Mucosa of rectum (tissue), 2 donors: ENCODE results near the gene ALDOA.

Experiments
- H3K27ac ChIP-seq, 2 donors: one replicate each; pipeline ENCODE4 v1.7.0; 2013; ENCODE audit warnings: inconsistent platforms in 2 of 2, low read depth in 2 of 2, low read length in 2 of 2
- H3K27me3 ChIP-seq, 2 donors: one replicate each; pipeline ENCODE4 v1.7.0; 2013; ENCODE audit warnings: low read length in 2 of 2; ENCODE audit not compliant: control insufficient read depth in 2 of 2, insufficient read depth in 2 of 2
- H3K36me3 ChIP-seq, 2 donors: one replicate each; pipeline ENCODE4 v1.7.0; 2013; ENCODE audit warnings: low read length in 2 of 2; ENCODE audit not compliant: control insufficient read depth in 2 of 2, insufficient read depth in 2 of 2
- H3K4me1 ChIP-seq, 2 donors: one replicate each; pipeline ENCODE4 v1.7.0; 2013; ENCODE audit warnings: low read length in 2 of 2, mild to moderate bottlenecking in 1 of 2; ENCODE audit not compliant: control insufficient read depth in 2 of 2, insufficient read depth in 2 of 2
- H3K4me3 ChIP-seq, 2 donors: one replicate each; pipeline ENCODE4 v1.7.0; 2013; ENCODE audit warnings: low read length in 2 of 2
- H3K9ac ChIP-seq, 2 donors: one replicate each; pipeline ENCODE4 v1.7.0; 2013; ENCODE audit warnings: low read length in 2 of 2, low read depth in 1 of 2, mild to moderate bottlenecking in 1 of 2
- H3K9me3 ChIP-seq, 2 donors: one replicate each; pipeline ENCODE4 v1.7.0; 2013; ENCODE audit warnings: low read length in 2 of 2; ENCODE audit not compliant: control insufficient read depth in 2 of 2
- donor health status: healthy.
- donor health status: Normal muscosa, but diverticular disease.

The ALDOA gene

DNA sequence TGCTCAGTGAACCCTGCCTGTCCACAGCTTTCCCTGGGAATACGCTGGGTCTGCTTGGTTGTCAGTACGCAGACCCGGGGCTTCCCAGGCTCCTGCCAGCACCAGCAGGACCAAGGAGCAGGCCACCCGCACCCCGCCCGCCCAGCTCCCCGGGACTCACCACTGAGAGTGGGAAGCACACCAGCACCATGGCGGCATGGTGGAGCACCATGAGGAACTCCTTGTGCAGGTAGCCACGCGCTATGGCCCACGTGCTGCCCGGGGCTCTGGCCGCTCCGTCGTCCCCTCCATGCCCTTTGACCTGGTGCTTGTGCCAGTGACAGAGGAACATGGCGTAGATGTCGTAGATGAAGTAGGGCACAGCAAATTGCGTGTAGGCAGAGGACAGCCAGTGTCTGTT lies 39.1 kb upstream of the ALDOA start:
- Histone ChIP-seq H3K9ac (no peak overlapping the region), H3K36me3 (no peaks in the 10 kb centered on the region), H3K9me3 (no peaks in the 10 kb centered on the region), H3K27ac (no peak overlapping the region), H3K27me3 (peaks cover 20 to 30% of the 10 kb centered on the region in 2 donors), H3K4me3 (no peak overlapping the region), H3K4me1 (peaks cover 0 to 5% of the 10 kb centered on the region in 2 donors)

DNA sequence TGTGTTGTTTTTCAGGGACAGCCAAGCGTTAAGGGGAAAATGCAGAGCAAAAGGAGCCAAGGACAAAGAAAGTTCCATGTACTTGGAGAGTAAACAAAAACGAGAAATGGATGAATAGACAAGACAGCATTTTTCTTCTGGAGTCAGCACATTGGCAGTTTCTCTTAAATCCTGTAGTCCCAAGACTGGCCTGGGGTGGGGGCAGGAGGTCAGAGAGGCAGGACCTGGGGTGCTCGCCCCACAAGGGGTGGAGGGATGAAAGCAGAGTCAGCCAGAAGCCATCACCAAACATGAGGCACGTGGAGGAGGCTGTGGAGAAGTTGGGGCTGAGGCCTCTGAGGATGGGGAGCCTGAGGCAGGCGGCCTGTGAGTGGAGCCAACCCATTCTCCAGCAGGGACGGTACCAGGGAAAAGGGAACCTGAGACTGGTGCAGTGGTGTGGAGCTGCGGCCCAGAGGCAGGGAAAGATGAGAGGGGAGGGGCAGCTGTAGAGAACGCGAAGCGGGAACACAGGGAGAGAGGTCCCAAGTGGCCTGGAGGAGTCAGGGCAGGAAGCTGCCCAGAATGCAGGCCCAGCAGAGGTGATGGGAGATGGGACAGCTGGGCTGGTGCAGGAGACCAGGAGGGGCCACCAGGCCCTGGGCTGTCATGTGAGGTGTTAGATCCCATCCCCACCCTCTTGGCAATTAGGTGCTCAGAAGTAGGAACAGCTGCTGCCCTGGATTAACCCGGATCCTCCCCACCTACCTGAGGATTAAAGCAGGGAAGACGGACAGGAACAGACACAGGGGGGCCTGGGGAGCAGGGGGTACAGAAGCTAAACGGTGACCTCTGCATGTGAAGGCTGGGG lies 37.7 kb upstream of the ALDOA start:
- Histone ChIP-seq H3K4me3 (no peak overlapping the region), H3K27ac (no peak overlapping the region), H3K36me3 (no peaks in the 10 kb centered on the region), H3K9ac (no peak overlapping the region), H3K27me3 (peaks cover 29 to 39% of the 10 kb centered on the region in 2 donors), H3K4me1 (no peaks in the 10 kb centered on the region), H3K9me3 (no peaks in the 10 kb centered on the region)

DNA sequence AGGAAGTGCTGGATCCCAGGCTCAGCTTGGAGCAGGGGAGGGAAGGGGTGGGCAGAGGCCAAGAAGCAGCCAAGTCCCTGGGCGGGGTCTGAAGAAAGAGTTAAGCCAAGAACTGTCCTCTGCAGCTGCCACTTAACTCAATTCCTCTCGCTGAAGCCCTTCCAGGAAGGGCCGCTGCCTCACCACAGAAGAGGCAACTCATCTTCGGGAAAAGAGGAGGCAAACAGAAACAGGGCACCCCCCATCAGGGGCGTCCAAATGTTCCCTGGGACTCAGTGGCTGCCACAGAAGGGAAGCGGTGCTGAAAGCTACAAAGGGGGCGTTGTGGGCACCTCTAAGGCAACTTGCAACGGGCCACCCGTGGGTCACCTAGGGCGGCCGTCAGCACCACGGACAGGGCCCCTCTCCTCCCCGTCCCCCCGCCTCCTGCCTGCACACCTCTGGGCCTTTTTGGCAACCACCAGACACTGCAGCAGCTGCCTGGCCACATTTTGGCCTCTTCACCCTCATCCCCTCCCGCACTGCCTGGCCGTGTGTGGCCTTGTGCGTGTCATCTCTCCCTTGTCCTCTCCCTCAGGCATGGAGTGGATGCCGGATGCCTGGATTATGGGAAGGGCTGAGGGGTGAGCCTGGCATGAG lies 37.0 kb upstream of the ALDOA start:
- no peaks in the 10 kb centered on the region for H3K4me1 ChIP-seq
- H3K9ac ChIP-seq, result no peak overlapping the region
- H3K4me3 ChIP-seq, result no peak overlapping the region
- H3K9me3 ChIP-seq, result no peaks in the 10 kb centered on the region
- no peak overlapping the region for H3K27ac ChIP-seq
- H3K36me3 ChIP-seq, result no peaks in the 10 kb centered on the region
- peaks cover 29 to 39% of the 10 kb centered on the region in 2 donors for H3K27me3 ChIP-seq

DNA sequence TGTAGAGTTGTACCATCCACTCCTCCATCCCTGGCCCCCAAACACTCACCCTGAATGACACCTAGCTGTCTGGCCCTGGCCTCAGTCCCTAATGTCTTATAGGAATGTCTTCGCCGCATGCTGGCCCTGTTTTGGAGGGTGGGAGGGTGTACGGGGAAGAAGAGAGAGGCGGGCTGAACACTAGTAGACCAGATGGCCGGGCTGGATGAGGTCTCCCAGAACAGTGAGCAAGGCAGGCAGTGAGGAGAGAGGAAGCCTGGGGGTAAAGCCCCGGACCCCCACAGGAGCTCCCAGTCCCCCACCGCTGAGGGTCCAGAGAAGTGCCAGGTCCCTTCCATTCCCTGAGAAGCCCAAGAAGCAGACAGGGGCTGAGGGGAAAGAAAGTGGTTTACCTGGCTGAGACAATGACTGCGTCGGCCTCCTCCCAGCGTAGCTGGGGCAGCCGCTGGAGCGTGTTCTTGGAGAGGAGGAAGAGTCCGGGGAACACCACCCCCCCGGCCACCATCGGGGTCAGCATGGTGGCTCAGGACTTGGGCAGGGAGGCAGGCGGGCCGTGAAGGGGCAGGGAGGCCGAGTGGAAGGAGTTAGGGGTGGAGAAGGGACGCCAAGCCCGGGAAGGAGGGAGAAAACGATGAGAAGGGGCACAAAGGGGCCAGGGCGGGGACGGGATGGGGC lies 35.4 kb upstream of the ALDOA start:
- Histone ChIP-seq H3K36me3 (no peaks in the 10 kb centered on the region), H3K4me3 (no peak overlapping the region), H3K4me1 (no peaks in the 10 kb centered on the region), H3K27ac (no peak overlapping the region), H3K27me3 (peaks cover 29 to 39% of the 10 kb centered on the region in 2 donors), H3K9me3 (no peaks in the 10 kb centered on the region), H3K9ac (no peak overlapping the region)

DNA sequence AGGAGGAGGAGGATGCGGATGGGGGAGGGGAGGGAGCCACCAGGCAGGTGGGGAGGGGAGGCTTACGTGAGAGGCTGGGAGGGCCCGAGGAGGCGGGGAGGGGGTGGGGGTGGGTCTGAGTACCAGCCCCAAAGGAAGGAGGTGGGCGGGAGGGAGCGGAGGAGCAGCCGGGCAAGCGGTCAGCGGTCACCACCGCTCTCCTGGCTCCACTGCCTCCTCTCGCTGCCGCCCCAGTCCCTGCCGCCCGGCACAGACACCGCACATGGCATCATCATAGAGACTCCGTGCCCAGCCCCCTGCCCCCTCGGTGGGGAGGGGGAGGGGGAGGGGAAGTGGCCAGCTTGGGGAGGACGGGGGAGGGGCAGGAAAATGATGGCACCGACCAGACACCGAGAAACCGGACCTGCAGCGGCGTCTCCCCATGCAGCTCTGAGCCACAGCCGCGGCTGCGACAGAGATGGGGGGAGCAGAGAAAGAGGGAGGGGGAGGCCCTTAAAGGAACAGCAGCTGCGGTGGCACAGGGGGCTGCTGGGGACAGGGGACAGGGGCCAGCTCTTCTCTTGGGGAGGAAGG lies 34.6 kb upstream of the ALDOA start, which contains the start of gene TLCD3B:
Gene TLCD3B (minus strand): TSS at position 431 of the 573 bp plus-strand sequence. CDS start 744 bp downstream, outside the sequence.
- no peaks in the 10 kb centered on the region for H3K36me3 ChIP-seq
- no peak within 1 kb of the TSS for H3K27ac ChIP-seq
- no peak within 1 kb of the TSS for H3K9ac ChIP-seq
- no peak within 1 kb of the TSS for H3K4me3 ChIP-seq
- H3K27me3 ChIP-seq, result peaks cover 29 to 33% of the 10 kb centered on the region in 2 donors
- no peaks in the 10 kb centered on the region for H3K9me3 ChIP-seq
- no peaks in the 10 kb centered on the region for H3K4me1 ChIP-seq

DNA sequence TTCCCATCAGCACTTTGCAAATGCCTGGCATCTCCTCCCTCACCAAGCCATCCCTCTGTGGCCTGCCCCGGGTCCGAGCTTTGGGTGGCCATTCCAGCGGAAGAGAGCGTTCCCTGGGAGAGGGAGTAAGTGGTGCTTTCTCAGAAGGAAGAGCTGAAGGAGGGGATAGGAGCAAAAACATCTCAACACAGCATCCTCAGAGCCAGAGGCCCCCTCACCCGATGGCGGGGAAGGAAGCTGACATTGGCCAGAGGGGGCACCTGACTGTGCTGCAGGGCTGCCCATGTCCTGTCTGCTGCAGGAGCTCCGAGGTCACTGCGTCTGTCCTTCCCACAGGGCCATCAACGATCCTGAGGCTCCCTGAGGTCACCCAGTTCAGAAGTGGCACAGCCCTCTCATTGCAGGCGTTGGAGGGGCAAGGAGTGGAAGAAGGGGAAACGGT lies 34.1 kb upstream of the ALDOA start:
- no peak overlapping the region for H3K4me3 ChIP-seq
- no peaks in the 10 kb centered on the region for H3K36me3 ChIP-seq
- no peaks in the 10 kb centered on the region for H3K9me3 ChIP-seq
- H3K9ac ChIP-seq, result no peak overlapping the region
- H3K27ac ChIP-seq, result no peak overlapping the region
- H3K4me1 ChIP-seq, result no peaks in the 10 kb centered on the region
- peaks cover 33 to 34% of the 10 kb centered on the region in 2 donors for H3K27me3 ChIP-seq

DNA sequence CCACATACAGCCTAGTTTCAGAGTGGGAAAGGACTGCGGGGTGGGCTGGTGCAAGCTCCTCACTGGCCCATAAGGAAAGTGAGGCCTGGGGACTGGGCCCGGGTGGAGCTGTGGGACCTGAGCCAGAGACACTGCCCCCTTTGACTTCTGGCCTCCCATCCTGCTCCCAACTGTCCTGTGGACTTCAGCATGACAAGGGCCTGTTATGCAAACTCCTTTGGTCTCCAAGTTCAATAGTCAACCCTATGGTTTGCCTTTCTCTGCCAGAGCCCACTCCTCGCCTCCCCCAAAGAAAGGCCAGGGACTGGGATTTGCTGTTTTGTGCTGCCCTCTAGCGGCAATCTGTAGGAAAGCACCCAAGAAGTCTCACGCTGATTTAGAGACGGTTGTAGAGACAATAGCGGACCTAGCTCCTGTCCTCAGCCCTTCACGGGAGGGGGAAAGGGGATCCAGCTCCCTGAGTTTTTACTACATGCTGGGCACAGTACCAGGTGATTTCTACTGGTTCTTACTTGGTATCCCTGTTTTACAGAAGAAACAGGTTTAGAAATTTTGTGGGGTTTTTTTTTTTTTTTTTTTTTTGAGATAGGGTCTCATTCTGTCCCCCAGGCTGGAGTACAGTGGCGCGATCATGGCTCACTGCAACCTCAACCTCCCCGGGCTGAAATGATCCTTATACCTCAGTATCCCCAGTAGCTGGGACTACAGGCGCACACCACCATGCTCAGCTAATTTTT lies 33.3 kb upstream of the ALDOA start:
- Histone ChIP-seq H3K27me3 (peaks cover 31 to 32% of the 10 kb centered on the region in 2 donors), H3K36me3 (no peaks in the 10 kb centered on the region), H3K4me1 (no peaks in the 10 kb centered on the region), H3K27ac (no peak overlapping the region), H3K9me3 (no peaks in the 10 kb centered on the region), H3K9ac (no peak overlapping the region), H3K4me3 (no peak overlapping the region)

DNA sequence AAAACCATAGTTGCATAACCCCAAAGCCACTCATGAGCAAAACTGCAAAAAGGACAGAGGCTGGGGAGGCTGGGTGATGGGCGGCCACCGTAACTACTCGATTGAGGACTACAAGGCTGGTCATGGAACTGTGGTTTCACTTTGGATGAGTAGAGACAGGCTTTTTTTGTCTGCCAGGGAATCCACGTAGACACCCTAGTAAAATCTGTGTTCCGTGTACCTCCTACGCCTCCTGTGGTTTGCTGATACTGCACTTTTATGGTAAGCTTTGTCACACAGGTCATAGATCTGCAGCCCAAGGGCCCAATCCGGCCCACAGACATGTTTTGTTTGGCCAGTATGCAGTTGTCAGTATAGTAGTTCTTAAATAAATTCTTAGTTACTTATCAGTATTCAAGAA lies 32.3 kb upstream of the ALDOA start:
- Histone ChIP-seq H3K9me3 (no peaks in the 10 kb centered on the region), H3K27me3 (peaks cover 31 to 32% of the 10 kb centered on the region in 2 donors), H3K4me3 (no peak overlapping the region), H3K4me1 (no peaks in the 10 kb centered on the region), H3K27ac (no peak overlapping the region), H3K36me3 (no peaks in the 10 kb centered on the region), H3K9ac (no peak overlapping the region)

DNA sequence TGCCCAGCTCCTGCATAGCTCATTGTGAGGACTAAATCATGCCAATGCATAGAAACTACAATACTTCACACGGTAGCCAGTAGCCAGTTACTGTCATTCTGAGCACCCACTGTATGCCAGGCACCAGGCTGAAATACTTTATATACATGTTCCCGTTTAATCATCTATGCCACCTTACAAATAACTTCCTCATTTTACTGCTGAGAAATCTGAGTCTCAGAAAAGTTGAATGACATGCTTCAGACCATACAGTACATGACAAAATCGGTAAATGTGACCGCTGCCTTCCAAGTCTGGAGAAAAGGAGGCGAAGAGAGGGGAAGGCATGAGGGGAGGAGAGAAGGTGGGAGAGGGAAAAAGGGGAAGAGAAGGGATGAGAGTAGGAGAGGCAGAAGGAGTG lies 25.3 kb upstream of the ALDOA start:
- Histone ChIP-seq H3K36me3 (no peaks in the 10 kb centered on the region), H3K27ac (no peak overlapping the region), H3K9ac (no peak overlapping the region), H3K4me1 (no peaks in the 10 kb centered on the region), H3K27me3 (peaks cover 4 to 7% of the 10 kb centered on the region in 2 donors), H3K9me3 (no peaks in the 10 kb centered on the region), H3K4me3 (no peak overlapping the region)
